Panc1 (cell line): Measurements from ENCODE around the gene GNAT1. TPM values are rescaled to one million over a fixed set of nuclear protein-coding genes. Genes with fewer than 3 reads are reported as not detected.

Source experiments
- ATAC-seq: fragments of 200-7000 bp; cut with Tn5 transposase; 2 replicates; pipeline ENCODE4 v1.9.1; 2020; ENCODE audit warnings: mild to moderate bottlenecking, moderate library complexity
- BruUV-seq: library from RNA; stranded (reverse); fragments of 400-500 nt; replicated peaks from 2 replicates; lab custom pipeline; 2021; lab: Mats Ljungman, UMichigan
- CTCF ChIA-PET: fragments of 300-600 bp; sonication (Branson Sonifier 250); formaldehyde crosslinking; loops from one replicate; lab custom pipeline; 2022; ENCODE audit warnings: antibody characterized with exemption; lab: Charles Lee
- POLR2A ChIA-PET: fragments of 300-600 bp; sonication (Branson Sonifier 250); formaldehyde crosslinking; loops from one replicate; lab custom pipeline; 2022; ENCODE audit warnings: antibody characterized with exemption; lab: Charles Lee
- DNase-seq: peaks from one replicate; pipeline ENCODE4 v3.0.0-alpha.2; 2010; ENCODE audit warnings: low read depth, low spot score
- H3K27ac ChIP-seq: 2 replicates; pipeline ENCODE4 v1.5.1; 2011; ENCODE audit warnings: mild to moderate bottlenecking, low read length, inconsistent platforms
- H3K27me3 ChIP-seq: fragments of 200-500 bp; sonication (Bioruptor generic); 2 replicates; pipeline ENCODE4 v1.6.0; 2014; ENCODE audit warnings: low read length, inconsistent platforms; ENCODE audit not compliant: control insufficient read depth, insufficient read depth
- H3K36me3 ChIP-seq: fragments of 200-500 bp; sonication (Bioruptor generic); 2 replicates; pipeline ENCODE4 v1.5.1; 2014; ENCODE audit warnings: inconsistent platforms, mild to moderate bottlenecking, low read length, moderate library complexity; ENCODE audit not compliant: control insufficient read depth, insufficient read depth
- H3K4me1 ChIP-seq: 2 replicates; pipeline ENCODE4 v1.5.1; 2011; ENCODE audit warnings: inconsistent platforms, mild to moderate bottlenecking, low read length, moderate library complexity; ENCODE audit not compliant: control insufficient read depth, insufficient read depth
- H3K4me3 ChIP-seq, 2 experiments: 2 replicates each; pipeline ENCODE4 v1.5.1; 2011 to 2012; ENCODE audit warnings: low read depth in 2 of 2, low read length in 2 of 2, mild to moderate bottlenecking in 2 of 2, inconsistent platforms in 1 of 2, moderate library complexity in 1 of 2
- H3K9me3 ChIP-seq: fragments of 200-500 bp; sonication (Bioruptor generic); 2 replicates; pipeline ENCODE4 v1.5.1; 2014; ENCODE audit warnings: low read depth, mild to moderate bottlenecking, inconsistent platforms, low read length, moderate library complexity; ENCODE audit not compliant: control insufficient read depth, insufficient read depth
- POLR2AphosphoS5 ChIP-seq: IDR thresholded peaks from 2 replicates; pipeline ENCODE4 v1.6.1; 2012; ENCODE audit warnings: mild to moderate bottlenecking, low read depth, low read length, moderate library complexity
- SIN3A ChIP-seq: IDR thresholded peaks from 2 replicates; pipeline ENCODE4 v1.6.1; 2012; ENCODE audit warnings: low read depth, mild to moderate bottlenecking, low read length, moderate library complexity, borderline replicate concordance; ENCODE audit not compliant: insufficient read depth
- TCF7L2 ChIP-seq: IDR thresholded peaks from 2 replicates; pipeline ENCODE4 v1.6.1; 2011; ENCODE audit warnings: mild to moderate bottlenecking, low read depth, low read length, inconsistent platforms
- in situ Hi-C: cut with HindIII; loops from 2 replicates; pipeline ENCODE4 v1.10.0; 2016; ENCODE audit warnings: low sequenced_read_pairs, low pct_unique_long_range_greater_than_20kb
- intact Hi-C: fragments of 100-400 bp; cut with micrococcal nuclease; formaldehyde crosslinking; loops from one replicate; pipeline ENCODE4 v1.10.0; 2022; ENCODE audit not compliant: unreplicated experiment
- total RNA-seq: library from RNA; stranded (reverse); gene quantifications from one replicate; pipeline ENCODE4 v1.2.1, GENCODE V29; 2021; ENCODE audit not compliant: unreplicated experiment
- TF ChIP-seq, protein P1 (sequence below): fragments of 450-650 bp; IDR thresholded peaks from 2 replicates; pipeline ENCODE4 v1.5.1; 2017; ENCODE audit warnings: mild to moderate bottlenecking
- TF ChIP-seq, protein P2 (sequence below), 2 experiments: IDR thresholded peaks; 2 replicates each; pipeline ENCODE4 v1.6.1; 2011 to 2012; ENCODE audit warnings: low read depth in 2 of 2, control low read depth in 1 of 2, low read length in 1 of 2, mild to moderate bottlenecking in 1 of 2, moderate library complexity in 1 of 2; ENCODE audit not compliant: insufficient read depth in 1 of 2

GNAT1 gene
- total RNA-seq, 1 experiment from 2014 or later, result not detected

DNA sequence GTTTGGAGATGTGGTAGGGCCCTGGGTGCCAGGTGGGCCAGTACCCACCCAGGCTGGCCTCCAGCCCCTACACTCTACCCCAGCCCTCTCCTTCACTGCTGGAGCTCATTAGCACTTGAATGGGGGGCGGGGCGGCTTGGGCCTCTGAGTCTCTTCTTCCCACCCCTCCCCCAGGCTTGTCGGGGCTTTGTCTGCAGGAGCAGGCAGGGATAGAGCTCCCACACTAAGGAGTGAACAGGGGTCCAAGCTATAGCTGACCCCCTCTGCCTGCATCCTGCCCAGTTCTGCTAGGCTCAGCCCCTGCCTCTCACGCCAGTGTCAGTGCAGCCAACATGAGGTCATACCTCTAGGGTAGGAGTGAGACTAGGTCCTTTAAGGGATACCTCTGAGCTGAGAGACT is 49.8 kb downstream of the GNAT1 start:
- H3K36me3 ChIP-seq, result no peaks in the 10 kb centered on the region; the same call in 1 of the 2 replicates
- POLR2A ChIA-PET, result no interaction called here
- no TSS peak for BruUV-seq
- no peak overlapping the region for H3K27ac ChIP-seq
- TF ChIP-seq, protein P1, sequence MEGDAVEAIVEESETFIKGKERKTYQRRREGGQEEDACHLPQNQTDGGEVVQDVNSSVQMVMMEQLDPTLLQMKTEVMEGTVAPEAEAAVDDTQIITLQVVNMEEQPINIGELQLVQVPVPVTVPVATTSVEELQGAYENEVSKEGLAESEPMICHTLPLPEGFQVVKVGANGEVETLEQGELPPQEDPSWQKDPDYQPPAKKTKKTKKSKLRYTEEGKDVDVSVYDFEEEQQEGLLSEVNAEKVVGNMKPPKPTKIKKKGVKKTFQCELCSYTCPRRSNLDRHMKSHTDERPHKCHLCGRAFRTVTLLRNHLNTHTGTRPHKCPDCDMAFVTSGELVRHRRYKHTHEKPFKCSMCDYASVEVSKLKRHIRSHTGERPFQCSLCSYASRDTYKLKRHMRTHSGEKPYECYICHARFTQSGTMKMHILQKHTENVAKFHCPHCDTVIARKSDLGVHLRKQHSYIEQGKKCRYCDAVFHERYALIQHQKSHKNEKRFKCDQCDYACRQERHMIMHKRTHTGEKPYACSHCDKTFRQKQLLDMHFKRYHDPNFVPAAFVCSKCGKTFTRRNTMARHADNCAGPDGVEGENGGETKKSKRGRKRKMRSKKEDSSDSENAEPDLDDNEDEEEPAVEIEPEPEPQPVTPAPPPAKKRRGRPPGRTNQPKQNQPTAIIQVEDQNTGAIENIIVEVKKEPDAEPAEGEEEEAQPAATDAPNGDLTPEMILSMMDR, result no peak
- TF ChIP-seq SIN3A (no peak), TCF7L2 (no peak), POLR2AphosphoS5 (no peak)
- TF ChIP-seq, protein P2, sequence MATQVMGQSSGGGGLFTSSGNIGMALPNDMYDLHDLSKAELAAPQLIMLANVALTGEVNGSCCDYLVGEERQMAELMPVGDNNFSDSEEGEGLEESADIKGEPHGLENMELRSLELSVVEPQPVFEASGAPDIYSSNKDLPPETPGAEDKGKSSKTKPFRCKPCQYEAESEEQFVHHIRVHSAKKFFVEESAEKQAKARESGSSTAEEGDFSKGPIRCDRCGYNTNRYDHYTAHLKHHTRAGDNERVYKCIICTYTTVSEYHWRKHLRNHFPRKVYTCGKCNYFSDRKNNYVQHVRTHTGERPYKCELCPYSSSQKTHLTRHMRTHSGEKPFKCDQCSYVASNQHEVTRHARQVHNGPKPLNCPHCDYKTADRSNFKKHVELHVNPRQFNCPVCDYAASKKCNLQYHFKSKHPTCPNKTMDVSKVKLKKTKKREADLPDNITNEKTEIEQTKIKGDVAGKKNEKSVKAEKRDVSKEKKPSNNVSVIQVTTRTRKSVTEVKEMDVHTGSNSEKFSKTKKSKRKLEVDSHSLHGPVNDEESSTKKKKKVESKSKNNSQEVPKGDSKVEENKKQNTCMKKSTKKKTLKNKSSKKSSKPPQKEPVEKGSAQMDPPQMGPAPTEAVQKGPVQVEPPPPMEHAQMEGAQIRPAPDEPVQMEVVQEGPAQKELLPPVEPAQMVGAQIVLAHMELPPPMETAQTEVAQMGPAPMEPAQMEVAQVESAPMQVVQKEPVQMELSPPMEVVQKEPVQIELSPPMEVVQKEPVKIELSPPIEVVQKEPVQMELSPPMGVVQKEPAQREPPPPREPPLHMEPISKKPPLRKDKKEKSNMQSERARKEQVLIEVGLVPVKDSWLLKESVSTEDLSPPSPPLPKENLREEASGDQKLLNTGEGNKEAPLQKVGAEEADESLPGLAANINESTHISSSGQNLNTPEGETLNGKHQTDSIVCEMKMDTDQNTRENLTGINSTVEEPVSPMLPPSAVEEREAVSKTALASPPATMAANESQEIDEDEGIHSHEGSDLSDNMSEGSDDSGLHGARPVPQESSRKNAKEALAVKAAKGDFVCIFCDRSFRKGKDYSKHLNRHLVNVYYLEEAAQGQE (IDR thresholded peaks at IDR 0.05; ENCODE audit: insufficient read depth in 1 of 2, low read depth in 2 of 2, low read length in 1 of 2), result no peak
- peaks cover 47% of the 10 kb centered on the region for H3K4me1 ChIP-seq
- in situ Hi-C loops, result no loop called here
- H3K27me3 ChIP-seq, result no peaks in the 10 kb centered on the region
- ATAC-seq, result no peak
- H3K4me3 ChIP-seq, result no peak overlapping the region
- no peaks in the 10 kb centered on the region for H3K9me3 ChIP-seq
- intact Hi-C loops, result no loop called here
- DNase-seq, result no peak
- CTCF ChIA-PET, result interaction anchor here (0.6 kb wide), 1 partner anchor 33 kb away, joined by 6 read pairs; no protein-coding TSS in a partner anchor

DNA sequence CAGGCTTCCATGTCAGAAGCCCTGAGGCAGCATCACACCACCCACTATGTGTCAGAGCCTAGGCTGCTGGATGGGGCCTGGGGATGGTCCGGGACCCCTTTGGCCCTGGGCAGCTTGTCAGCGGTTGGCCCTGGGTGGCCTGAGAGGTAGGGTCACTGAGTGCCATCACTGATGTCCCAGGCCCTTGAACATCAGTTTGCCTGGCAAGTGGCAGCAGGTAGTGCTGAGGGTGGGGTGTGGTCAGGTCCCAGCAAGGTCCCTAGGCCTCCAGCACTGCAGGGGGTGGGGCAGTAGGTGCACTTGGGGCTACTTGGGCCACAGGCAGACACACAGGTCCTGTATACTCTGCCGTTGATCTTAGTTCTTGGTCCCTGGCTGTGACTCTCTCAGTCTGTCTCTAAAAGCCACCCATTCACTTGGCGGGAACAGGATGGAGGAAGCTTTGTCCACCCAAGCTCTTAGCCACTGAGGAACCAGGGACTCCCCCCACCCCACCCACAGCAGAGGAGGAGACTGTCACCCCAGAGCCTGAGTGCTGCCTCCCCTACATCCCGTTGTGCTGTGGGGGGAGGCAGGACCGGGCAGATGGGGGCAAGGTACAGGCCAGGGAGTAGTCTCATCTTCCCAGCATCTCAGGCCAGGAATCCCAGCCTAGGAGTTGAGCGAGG is 50.4 kb downstream of the GNAT1 start:
- TF ChIP-seq, protein P1, result no peak
- TF ChIP-seq SIN3A (no peak), TCF7L2 (no peak), POLR2AphosphoS5 (no peak)
- TF ChIP-seq, protein P2 (IDR thresholded peaks at IDR 0.05; ENCODE audit: insufficient read depth in 1 of 2, low read depth in 2 of 2, low read length in 1 of 2), result no peak
- no peaks in the 10 kb centered on the region for H3K27me3 ChIP-seq
- H3K4me1 ChIP-seq, result peaks cover 54% of the 10 kb centered on the region
- intact Hi-C loops (no loop called here), in situ Hi-C loops (no loop called here)
- no peak for ATAC-seq
- ChIA-PET CTCF (no interaction called here), POLR2A (no interaction called here)
- H3K9me3 ChIP-seq, result no peaks in the 10 kb centered on the region
- BruUV-seq, result no TSS peak
- DNase-seq, result no peak
- H3K27ac ChIP-seq, result no peak overlapping the region
- no peaks in the 10 kb centered on the region; the same call in 1 of the 2 replicates for H3K36me3 ChIP-seq
- no peak overlapping the region for H3K4me3 ChIP-seq
